Left ventricle myocardium inferior (tissue), 1 donor: ENCODE data around the gene LRRC59. TPM values are rescaled to one million over a fixed set of nuclear protein-coding genes. Genes with fewer than 3 reads are reported as not detected.

Experiments
- DNase-seq: peaks from one replicate; pipeline ENCODE4 v3.0.0-alpha.2; 2020
- H3K27ac ChIP-seq: fragments of 200-600 bp; replicated peaks from 2 replicates; pipeline ENCODE4 v1.8.0; 2021
- H3K27me3 ChIP-seq: fragments of 200-600 bp; 2 replicates; pipeline ENCODE4 v1.8.0; 2021; ENCODE audit warnings: low read depth
- H3K36me3 ChIP-seq: fragments of 200-600 bp; 2 replicates; pipeline ENCODE4 v1.8.0; 2021
- H3K4me1 ChIP-seq: fragments of 200-600 bp; 2 replicates; pipeline ENCODE4 v1.8.0; 2021
- H3K4me3 ChIP-seq: fragments of 200-600 bp; 2 replicates; pipeline ENCODE4 v1.8.0; 2021; ENCODE audit warnings: mild to moderate bottlenecking, moderate library complexity
- H3K9me3 ChIP-seq: fragments of 200-600 bp; replicated peaks from 2 replicates; pipeline ENCODE4 v1.8.0; 2021
- intact Hi-C: fragments of 100-400 bp; cut with micrococcal nuclease; formaldehyde crosslinking; loops from one replicate; pipeline ENCODE4 v1.11.0; 2022
- long read RNA-seq: library from polyadenylated mRNA; unstranded; transcript quantifications from one replicate; pipeline ENCODE4 v2.0.0, GENCODE V29; 2021
- total RNA-seq: library from RNA; stranded (reverse); fragmentation: NEBNext Ultra II Directional; extraction: Animal tissue kit (Norgen Biotek cat#: 25700); gene quantifications from one replicate; pipeline ENCODE4 v1.2.1, GENCODE V29; 2021
- TF ChIP-seq, protein P1 (sequence below): fragments of 200-600 bp; IDR thresholded peaks from 2 replicates; pipeline ENCODE4 v1.8.0; 2021; ENCODE audit warnings: antibody characterized with exemption, mild to moderate bottlenecking, borderline replicate concordance
- donor health status: DM: no; HTN: yes; CAD: no; lungs with severe emphysema.

Gene LRRC59
- 23.7 TPM for total RNA-seq
- long read RNA-seq, transcript LRRC59-201 (7 exons, 2,910 nt) = major isoform, 26 of 37 reads
- long read RNA-seq, partial matches to known transcripts = 6 of 37 reads
- long read RNA-seq, other reads (novel, unspliced or antisense) = 5 of 37 reads

GRCh38 chr17:50397111-50397918, at the start of gene LRRC59:
TSS of gene LRRC59 (minus strand) at chr17:50397523. CDS start at chr17:50397317, 206 bp downstream.
- TF ChIP-seq, protein P1, sequence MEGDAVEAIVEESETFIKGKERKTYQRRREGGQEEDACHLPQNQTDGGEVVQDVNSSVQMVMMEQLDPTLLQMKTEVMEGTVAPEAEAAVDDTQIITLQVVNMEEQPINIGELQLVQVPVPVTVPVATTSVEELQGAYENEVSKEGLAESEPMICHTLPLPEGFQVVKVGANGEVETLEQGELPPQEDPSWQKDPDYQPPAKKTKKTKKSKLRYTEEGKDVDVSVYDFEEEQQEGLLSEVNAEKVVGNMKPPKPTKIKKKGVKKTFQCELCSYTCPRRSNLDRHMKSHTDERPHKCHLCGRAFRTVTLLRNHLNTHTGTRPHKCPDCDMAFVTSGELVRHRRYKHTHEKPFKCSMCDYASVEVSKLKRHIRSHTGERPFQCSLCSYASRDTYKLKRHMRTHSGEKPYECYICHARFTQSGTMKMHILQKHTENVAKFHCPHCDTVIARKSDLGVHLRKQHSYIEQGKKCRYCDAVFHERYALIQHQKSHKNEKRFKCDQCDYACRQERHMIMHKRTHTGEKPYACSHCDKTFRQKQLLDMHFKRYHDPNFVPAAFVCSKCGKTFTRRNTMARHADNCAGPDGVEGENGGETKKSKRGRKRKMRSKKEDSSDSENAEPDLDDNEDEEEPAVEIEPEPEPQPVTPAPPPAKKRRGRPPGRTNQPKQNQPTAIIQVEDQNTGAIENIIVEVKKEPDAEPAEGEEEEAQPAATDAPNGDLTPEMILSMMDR = peak; percentile 100
- peaks cover 27% of the 10 kb centered on the region for H3K36me3 ChIP-seq
- peak within 1 kb of the TSS; percentile 95 for H3K4me3 ChIP-seq
- intact Hi-C loops = no loop called here
- H3K4me1 ChIP-seq = peaks cover 40% of the 10 kb centered on the region
- peak; percentile 90 for DNase-seq
- no peaks in the 10 kb centered on the region for H3K27me3 ChIP-seq
- peak within 1 kb of the TSS; percentile 81 for H3K27ac ChIP-seq
- no peaks in the 10 kb centered on the region for H3K9me3 ChIP-seq

GRCh38 chr17:50445730-50446325, 48.5 kb upstream of the LRRC59 start:
- Histone ChIP-seq H3K4me1 (peaks cover 16% of the 10 kb centered on the region), H3K9me3 (no peaks in the 10 kb centered on the region), H3K27ac (no peak overlapping the region), H3K36me3 (no peaks in the 10 kb centered on the region), H3K4me3 (no peak overlapping the region), H3K27me3 (no peaks in the 10 kb centered on the region)
- TF ChIP-seq, protein P1 = no peak
- DNase-seq = no peak
- intact Hi-C loops = no loop called here

DNA sequence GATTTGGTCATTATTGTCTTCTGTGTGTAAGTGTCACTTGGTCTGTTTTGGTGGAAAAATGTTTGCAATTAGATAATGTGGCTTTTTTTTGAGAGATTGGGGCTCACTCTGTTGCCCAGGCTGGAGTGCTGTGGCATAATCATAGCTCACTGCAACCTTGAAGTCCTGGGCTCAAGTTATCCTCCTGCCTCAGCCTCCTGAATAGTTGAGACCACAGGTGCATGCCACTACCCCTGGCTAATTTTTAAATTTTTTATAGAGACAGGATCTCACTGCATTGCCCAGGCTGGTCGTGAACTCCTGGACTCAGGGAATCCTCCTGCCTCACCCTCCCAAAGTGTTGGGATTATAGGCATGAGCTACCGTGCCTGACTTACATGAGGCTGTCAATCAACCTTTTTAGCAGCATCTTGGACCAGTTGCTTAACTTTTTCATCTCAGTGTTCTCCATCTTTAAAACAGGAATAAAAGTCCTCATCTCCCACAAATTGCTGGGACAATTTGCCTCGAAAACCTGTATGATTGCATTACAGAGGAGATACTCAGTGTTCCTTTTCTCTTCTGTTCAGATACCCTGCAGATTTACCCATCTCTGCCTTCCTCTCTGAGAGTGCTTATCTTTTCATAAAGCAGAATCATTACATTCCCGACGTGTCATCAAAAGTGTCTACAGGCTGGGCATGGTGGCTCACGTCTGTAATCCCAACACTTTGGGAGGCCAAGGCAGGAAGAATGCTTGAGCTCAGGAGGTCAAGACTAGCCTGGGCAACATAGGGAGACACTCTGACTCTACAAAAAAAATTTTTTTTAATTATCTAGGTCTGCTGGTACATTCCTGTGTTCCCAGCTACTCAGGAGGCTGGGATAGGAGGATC, 47.8 kb upstream of the LRRC59 start:
- H3K4me1 ChIP-seq = peaks cover 16% of the 10 kb centered on the region
- no peak for DNase-seq
- H3K9me3 ChIP-seq = no peaks in the 10 kb centered on the region
- H3K27me3 ChIP-seq = no peaks in the 10 kb centered on the region
- H3K4me3 ChIP-seq = no peak overlapping the region
- H3K36me3 ChIP-seq = no peaks in the 10 kb centered on the region
- no peak overlapping the region for H3K27ac ChIP-seq
- intact Hi-C loops = no loop called here
- TF ChIP-seq, protein P1 = no peak

DNA sequence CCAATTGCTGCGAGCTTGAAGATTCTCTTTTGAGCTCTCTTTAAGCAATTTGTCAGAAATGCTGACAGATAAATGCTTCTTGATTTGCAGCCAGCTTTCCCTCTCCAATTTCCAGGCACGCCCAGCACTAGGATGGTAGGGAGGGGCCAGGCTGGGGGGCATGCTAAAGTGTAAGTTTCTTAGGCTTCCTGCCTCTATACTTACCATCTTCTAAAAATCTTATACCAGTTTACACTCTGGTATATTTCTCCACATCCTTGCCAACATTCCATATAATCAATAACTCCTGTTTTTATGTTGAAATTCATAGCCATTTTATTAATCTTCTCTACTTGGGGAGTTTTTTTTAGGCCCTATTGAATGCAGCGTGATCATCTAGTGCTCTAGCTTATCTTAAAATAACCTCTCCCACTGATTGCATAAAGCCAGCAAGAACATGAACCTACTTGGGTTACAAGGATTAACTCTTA, 46.2 kb upstream of the LRRC59 start:
- Histone ChIP-seq H3K36me3 (no peaks in the 10 kb centered on the region), H3K27me3 (no peaks in the 10 kb centered on the region), H3K9me3 (no peaks in the 10 kb centered on the region), H3K4me3 (peak overlapping the region; percentile 16), H3K27ac (peak overlapping the region; percentile 18), H3K4me1 (peaks cover 16% of the 10 kb centered on the region)
- no peak for DNase-seq
- TF ChIP-seq, protein P1 = no peak
- intact Hi-C loops = no loop called here
